ENCODE data around the gene NOTUM.
A peak's percentile ranks its signal among the peaks of the same experiment; 100 is the strongest.

NOTUM gene

DNA sequence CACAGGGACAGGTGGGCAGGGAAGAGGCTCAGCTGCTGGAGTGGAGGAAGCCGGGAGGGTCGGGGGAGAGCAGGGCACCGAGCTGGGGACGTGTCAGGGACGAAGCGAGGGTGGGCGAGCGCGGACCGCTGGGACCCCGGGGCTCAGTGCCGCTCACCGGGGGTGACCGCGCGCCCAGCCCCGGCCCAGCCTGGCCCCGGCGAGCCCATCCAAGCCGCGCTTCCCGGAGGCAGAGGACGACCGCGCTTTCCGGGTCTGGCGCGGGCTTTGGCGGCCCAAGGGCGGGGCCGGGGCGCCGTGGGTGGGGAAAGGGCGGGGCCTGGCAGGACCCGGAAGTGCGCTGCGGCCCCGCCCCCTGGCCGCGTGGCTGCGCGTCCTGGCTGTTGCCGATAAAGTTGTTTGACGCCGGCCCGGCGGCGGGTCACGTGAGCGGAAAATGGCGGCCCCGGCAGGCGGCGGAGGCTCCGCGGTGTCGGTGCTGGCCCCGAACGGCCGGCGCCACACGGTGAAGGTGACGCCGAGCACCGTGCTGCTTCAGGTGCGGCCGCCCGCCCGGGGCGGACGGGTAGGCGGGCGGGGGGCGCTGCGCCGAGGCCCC lies 16.3 kb upstream of the NOTUM start, which contains the start of gene ASPSCR1:
Gene ASPSCR1 (plus strand): TSS at position 419 of the 598 bp plus-strand sequence. CDS start 18 bp downstream, at position 437.
- DNase-seq (ENCODE audit: low spot score): peak; percentile 91

- no peak for DNase-seq (ENCODE audit: low spot score)
Observed at GRCh38 chr17:81976332-81977210, 15.6 kb upstream of the NOTUM start.

DNA sequence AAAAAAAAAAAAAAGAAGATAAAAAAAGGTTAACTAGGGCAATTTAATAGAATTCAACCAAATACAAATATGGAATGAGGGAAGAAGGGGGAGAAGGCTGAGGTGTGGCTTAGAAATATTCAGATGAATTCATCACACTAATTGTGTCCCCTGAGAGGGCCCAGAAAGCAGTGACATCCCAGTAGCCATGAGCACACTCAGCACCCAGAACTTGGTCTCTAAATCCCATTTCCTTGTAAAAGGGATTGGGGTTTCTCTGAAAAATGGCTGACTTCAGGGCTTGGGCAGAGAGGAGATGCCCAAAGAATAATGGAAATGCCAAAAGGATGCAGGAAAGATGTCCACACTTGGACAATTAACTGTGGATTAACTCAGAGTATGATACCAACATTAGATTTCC lies 12.4 kb upstream of the NOTUM start:
- DNase-seq (ENCODE audit: low spot score): no peak

GRCh38 chr17:81968850-81969812 lies 8.1 kb upstream of the NOTUM start:
- DNase-seq (ENCODE audit: low spot score): no peak

DNA sequence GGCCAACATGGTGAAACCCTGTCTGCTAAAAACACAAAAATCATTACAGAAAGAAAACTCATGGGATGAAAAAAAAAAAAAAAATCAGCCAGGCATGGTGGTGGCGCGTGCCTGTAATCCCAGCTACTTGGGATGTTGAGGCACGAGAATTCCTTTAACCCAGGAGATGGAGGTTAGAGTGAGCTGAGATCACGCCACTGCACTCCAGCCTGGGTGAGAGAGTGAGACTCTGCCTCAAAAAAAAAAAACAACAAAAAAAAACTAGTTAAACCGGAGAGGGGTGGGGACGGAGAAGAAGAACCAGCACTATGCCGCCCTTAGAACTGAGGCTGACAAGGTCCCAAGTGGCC lies 7.4 kb upstream of the NOTUM start:
- no peak for DNase-seq (ENCODE audit: low spot score)

DNA sequence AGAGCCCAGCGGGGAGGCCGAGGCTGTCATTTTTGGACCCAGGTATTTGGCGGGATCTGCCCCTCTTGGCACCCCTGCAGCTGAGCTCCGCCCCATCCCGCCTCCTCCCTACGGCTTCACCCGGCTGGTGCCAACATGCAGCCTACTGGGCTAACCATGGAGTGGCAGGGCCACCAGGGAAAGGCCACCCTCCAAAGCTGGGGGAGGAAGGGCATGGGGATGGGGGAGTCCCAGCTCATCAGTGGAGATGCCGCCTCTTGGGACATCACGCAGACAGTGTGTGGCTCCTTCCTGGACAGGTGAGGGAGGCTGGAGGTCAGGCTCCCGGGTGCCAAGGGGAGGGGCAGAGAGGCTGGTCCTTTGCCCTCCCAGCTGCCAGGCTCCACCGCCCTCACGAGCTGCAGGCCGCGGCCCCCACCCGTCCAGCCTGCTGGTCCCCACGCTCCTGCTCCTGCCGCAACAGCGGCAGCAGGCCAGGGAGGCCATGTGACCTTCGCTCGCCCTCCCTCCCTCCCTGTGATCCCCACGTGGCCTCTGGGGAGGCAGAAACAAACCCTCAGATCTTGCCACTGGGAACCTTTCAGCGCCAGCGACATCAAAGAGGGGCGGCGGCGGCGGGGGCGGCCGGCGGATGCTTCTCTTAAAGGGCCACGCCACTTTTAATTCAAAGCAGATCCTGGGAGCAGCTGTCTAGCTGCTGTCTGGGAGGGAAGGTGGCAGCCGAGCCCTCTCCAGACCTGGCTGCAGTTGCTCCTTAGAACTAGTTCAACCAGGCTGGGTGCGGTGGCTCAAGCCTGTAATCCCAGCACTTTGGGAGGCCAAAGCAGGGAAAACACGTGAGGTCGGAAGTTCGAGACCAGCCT lies 6.8 kb upstream of the NOTUM start:
- DNase-seq (ENCODE audit: low spot score): peak; percentile 81

DNA sequence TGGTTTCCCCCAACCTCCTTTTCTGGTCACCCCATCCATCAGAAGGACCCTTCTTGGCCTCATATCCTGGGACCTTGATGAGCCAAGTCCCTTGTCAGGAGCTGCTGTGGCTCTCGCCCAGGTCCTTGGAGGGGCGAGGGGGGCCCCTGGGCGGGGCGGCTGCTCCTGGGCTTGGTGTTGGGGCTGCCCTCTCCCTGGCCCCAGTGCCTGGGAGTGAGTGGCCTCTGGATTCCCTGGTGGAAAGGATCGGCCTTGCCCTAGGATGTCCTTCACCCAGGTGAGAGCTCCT lies 6.2 kb upstream of the NOTUM start:
- DNase-seq (ENCODE audit: low spot score): no peak

DNA sequence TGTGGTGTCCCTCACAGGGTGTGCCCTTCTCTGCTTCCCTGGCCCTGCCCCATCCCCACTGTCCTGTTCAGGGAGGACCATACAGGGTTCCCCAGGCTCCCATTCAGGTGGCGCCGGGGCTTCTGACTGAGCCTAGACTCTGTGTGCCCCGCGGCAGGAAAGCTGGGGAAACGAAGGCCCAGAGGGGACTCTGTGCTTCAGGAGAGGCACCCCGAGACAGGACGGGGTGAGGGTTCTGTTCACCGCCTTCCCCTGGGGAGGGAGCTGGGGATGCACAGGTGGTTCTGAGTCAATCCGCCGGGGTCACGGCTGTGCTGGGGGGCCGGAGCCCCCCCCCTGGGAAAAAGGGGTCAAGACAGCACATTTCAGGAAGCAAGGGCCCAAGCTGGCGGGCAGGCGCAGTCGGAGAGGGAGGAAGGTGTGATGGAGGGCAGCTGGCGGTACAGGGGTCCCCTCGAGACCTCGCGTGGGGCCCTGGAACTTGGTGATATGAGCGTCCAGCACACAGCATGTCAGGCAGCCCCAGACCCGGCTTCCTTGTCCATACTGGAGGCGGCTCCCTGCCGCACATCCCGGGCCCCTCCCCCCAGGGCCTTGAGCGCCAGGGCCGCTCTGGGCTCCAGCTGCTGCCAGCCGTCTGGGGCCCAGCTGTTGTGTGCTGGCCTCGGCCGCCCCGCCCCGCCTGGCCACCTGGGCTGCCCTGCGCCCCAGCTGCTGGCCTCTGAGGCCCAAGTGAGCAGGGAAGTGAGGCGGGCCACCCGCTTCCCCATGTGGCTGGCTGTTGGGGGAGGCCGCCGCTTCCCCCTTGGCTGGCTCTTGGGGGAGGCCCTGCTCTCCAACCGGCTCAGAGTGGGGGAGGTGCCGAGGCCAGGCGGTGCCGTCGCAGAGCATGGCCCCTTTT lies 5.6 kb upstream of the NOTUM start:
- no peak for DNase-seq (ENCODE audit: low spot score)

DNA sequence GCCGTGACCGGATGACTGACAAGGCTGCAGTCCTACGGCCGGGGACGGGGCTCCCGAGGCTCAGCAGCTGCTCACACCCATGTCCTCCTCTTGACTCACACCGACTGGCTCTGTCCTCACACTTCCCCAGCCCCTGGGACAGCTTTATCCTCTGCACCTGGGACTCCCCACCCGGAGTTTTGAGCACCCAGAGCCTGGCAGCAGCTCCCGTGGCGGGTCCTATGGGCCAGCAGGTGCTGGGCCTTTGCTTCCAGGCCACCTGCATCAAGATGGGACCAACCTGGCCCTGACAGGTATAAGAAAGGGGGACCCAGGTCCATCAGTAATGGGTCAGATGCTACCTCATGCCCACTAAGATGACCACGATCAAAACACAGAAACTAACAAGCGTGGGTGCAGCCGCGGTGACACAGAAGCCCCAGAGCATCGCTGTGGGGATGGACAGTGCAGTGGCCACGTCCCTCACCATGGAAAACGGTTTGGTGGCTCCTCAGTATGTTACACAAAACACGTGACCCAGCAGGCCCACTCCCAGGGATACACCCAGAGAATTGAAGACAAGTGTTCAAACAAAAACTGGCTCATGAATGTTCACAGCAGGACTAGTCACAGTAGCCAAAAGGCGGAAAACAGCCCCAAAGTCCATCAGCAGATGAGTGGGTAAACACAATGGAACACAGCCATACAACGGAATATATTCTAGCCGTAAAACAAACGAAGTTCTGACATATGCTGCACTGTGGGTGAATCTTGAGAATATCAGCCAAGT lies 3.3 kb upstream of the NOTUM start:
- DNase-seq (ENCODE audit: low spot score): no peak

- DNase-seq (ENCODE audit: low spot score): no peak
Observed at GRCh38 chr17:81962499-81963441, 1.8 kb upstream of the NOTUM start.

DNA sequence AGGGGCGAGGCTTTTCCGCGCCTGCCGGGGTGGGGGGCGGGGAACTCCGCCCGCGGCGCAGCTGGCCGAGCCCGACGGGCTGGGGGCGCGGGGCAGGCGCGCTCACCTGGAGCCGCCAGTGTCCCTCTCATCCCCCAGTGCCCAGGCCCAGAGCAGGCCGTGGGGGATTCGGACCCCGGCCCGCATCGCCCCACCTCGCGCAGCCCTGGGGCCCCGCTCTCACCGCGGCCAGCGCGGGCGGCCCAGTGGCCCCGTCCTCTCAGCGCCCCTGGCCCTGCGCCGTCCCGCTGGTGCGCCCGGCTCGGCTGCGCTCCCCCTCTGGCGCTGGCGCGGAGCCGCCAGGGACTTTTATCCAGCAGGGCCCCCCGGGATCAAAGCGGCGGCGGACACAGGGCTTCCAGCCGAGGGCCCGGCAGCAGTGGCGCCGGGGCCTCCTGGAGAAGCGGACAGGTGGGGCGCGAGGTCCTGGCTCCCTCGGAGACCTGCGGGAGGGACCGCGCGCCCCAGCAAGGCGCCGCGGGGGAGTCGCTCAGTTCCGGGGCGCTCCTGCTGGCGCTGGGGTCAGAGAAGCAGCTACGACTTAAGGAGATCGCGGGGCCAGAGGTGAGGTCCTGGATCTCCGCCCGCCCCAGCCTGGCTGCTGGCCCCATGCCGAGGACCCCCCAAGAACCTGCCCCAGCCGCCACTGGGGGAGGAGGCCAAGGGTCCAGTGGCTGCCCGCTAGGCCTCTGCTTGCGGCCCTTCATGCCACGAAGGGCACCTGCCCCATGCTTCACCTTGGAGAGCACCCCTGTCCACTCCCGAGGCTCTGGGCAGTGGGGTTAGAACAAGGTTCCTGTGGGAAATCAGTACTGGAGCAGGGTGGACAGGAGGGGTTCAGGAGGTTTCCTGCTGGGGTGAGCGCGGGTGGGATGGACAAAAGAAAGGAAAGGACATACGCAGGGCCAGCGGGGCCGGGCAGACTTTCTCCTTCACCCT lies 823 bp upstream of the NOTUM start:
- DNase-seq (ENCODE audit: low spot score): no peak

DNA sequence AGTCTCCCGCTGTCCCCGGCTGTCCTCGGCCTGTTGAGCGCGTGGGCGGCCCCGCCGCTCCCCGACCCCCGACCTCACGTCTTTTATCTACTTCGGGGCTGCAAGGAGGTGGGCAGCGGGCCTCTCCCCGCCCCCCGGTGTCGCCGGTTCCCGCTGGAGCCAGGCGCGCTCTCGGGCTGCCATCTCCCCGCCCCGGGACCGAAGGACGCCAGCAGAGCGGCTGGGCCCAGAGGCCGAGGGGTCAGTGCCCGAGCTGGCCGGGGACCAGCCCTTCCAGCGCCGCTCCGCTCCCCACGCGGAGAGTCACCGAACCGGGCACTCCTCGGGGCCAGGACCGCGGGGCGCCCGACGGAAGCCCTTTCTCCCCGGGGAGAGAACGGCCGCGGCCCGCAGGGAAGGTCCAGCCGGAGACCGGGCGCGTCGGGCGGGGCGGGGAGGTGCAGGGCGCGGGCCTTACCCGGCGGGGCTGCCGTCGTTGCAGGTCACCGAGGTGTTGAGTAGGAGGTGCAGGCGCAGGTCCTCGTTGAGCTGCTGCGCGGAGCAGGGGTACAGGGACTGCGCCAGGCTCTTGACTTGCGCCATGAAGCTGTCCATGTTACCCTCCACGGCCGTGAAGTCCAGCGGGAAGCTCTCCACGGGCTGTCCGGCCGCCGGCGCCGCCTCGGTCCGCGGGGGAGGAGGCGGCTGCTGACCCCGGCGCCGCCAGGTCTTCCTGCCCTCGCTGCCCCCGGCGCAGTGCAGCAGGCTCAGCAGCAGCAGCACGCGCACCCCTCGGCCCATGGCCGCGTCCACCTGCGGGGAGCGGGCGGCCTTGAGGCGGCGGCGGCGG lies 643 bp downstream of the NOTUM start:
- no peak for DNase-seq (ENCODE audit: low spot score)

- peak; percentile 74 for DNase-seq (ENCODE audit: low spot score)
Observed at GRCh38 chr17:81959362-81960129, 1.4 kb downstream of the NOTUM start.

DNA sequence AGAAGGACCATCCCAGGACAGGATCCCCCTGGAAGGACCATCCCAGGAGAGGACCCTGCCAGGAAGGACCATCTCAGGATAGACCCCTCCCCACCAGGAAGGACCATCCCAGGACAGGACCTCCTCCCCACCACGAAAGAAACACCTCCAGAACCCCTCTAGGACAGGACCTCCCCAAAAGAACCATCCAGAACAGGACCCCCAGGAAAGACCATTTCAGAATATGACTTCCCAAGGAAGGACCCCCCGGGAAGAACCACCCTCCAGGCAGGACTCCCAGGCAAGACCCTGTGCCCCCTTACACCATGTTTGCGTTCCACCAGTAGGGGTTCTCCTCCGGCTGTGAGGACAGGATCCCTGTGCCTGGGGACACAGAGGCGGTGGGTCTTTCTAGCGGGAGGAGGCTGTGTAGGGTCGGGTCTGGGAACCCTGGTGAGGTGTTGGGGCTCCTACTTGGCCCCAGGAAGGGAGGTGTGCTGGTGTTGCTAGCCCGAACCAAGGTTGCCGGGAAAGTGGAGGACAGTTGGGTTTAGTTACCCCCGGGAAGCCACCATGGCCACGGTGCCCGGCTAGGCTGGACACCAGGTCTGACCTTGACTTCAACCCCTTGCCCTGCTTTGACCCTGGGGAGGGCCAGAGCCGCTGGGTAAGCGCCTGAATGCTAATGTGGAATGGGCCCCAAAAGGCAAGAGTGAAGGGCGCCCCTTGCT lies 2.2 kb downstream of the NOTUM start:
- no peak for DNase-seq (ENCODE audit: low spot score)
